H1 (cell line): Measurements from ENCODE around the gene ZKSCAN1. TPM values are rescaled to one million over a fixed set of nuclear protein-coding genes. Genes with fewer than 3 reads are reported as not detected.

ENCODE experiments used
- CTCF ChIA-PET: fragments of 300-600 bp; sonication (Branson Sonifier 250); formaldehyde crosslinking; loops from one replicate; lab custom pipeline; 2021; ENCODE audit not compliant: partially characterized antibody; lab: Charles Lee
- POLR2A ChIA-PET: fragments of 300-600 bp; sonication (Branson Sonifier 250); formaldehyde crosslinking; loops from one replicate; lab custom pipeline; 2021; ENCODE audit warnings: inconsistent platforms; ENCODE audit not compliant: partially characterized antibody; lab: Charles Lee
- DNase-seq, 2 experiments: peaks; one replicate each; pipeline versions ENCODE4 v3.0.0 to v3.0.0-alpha.2; 2010 to 2022; ENCODE audit warnings: low spot score in 2 of 2, low read depth in 1 of 2, mixed read lengths in 1 of 2
- FAIRE-seq: peaks from 2 replicates; lab custom pipeline; 2011; peaks lifted over from hg19 to GRCh38; lab: Jason Lieb, UNC
- H2AFZ ChIP-seq: 2 replicates; pipeline ENCODE4 v1.8.1; 2012; ENCODE audit warnings: low read length, inconsistent platforms
- H2AK5ac ChIP-seq: 2 replicates; pipeline ENCODE4 v1.6.1; 2013; ENCODE audit warnings: low read depth, low read length
- H2BK120ac ChIP-seq: replicated peaks from 2 replicates; pipeline ENCODE3; 2013; ENCODE audit warnings: low read depth, low read length, inconsistent platforms
- H2BK12ac ChIP-seq: 2 replicates; pipeline ENCODE4 v1.6.1; 2013; ENCODE audit warnings: low read depth, low read length
- H2BK15ac ChIP-seq: 2 replicates; pipeline ENCODE4 v1.6.1; 2013; ENCODE audit warnings: low read length
- H2BK20ac ChIP-seq: 2 replicates; pipeline ENCODE4 v1.6.1; 2013; ENCODE audit warnings: low read length
- H2BK5ac ChIP-seq: 2 replicates; pipeline ENCODE4 v1.6.1; 2013; ENCODE audit warnings: low read depth, low read length
- H3K14ac ChIP-seq: 2 replicates; pipeline ENCODE4 v1.6.1; 2013; ENCODE audit warnings: inconsistent platforms; ENCODE audit not compliant: insufficient read length
- H3K18ac ChIP-seq: 2 replicates; pipeline ENCODE4 v1.6.1; 2013; ENCODE audit warnings: low read length; ENCODE audit errors: extremely low read depth
- H3K23ac ChIP-seq: 2 replicates; pipeline ENCODE4 v1.6.1; 2013; ENCODE audit warnings: inconsistent platforms; ENCODE audit not compliant: insufficient read length
- H3K23me2 ChIP-seq: 2 replicates; pipeline ENCODE4 v1.6.1; 2013; ENCODE audit warnings: low read depth, low read length
- H3K27ac ChIP-seq: 2 replicates; pipeline ENCODE4 v1.6.1; 2011; ENCODE audit warnings: low read depth, low read length, inconsistent platforms
- H3K27me3 ChIP-seq, 4 experiments: replicated peaks in 1 of 4; 1 replicate in 1 of 4; 2 replicates in 3 of 4; pipeline versions ENCODE4 v1.6.1 to v1.8.1; 2011 to 2013; ENCODE audit warnings: low read length in 3 of 4, mild to moderate bottlenecking in 3 of 4, inconsistent platforms in 2 of 4, mixed read lengths in 2 of 4, moderate library complexity in 1 of 4; ENCODE audit not compliant: control insufficient read depth in 3 of 4, insufficient read depth in 3 of 4; ENCODE audit errors: extremely low read depth in 1 of 4
- H3K36me3 ChIP-seq, 4 experiments: 2 replicates each; pipeline versions ENCODE4 v1.6.1 to v1.8.1; 2011 to 2013; ENCODE audit warnings: mild to moderate bottlenecking in 4 of 4, low read length in 3 of 4, moderate library complexity in 2 of 4, control low read depth in 1 of 4, inconsistent platforms in 1 of 4; ENCODE audit not compliant: insufficient read depth in 4 of 4, control insufficient read depth in 2 of 4
- H3K4ac ChIP-seq: replicated peaks from 2 replicates; pipeline ENCODE3; 2013; ENCODE audit warnings: low read length, low read depth, mixed read lengths, inconsistent platforms; ENCODE audit not compliant: insufficient read length
- H3K4me1 ChIP-seq, 4 experiments: replicated peaks in 1 of 4; 1 replicate in 1 of 4; 2 replicates in 3 of 4; pipeline versions ENCODE4 v1.6.1 to v1.8.1; 2011 to 2013; ENCODE audit warnings: low read length in 3 of 4, inconsistent platforms in 2 of 4, mixed read lengths in 1 of 4; ENCODE audit not compliant: insufficient read depth in 4 of 4, control insufficient read depth in 3 of 4
- H3K4me2 ChIP-seq, 2 experiments: 2 replicates each; pipeline versions ENCODE4 v1.6.1 to v1.8.1; 2011 to 2013; ENCODE audit warnings: low read depth in 2 of 2, low read length in 2 of 2, control low read depth in 1 of 2, inconsistent platforms in 1 of 2, mild to moderate bottlenecking in 1 of 2; ENCODE audit not compliant: insufficient read depth in 1 of 2
- H3K4me3 ChIP-seq, 4 experiments: fragments of 200-600, 300-600 bp in 1 of 4; sonication (generic), shearing (Covaris generic), sonication (Bioruptor Twin) in 1 of 4; 2 replicates each; pipeline versions ENCODE4 v1.5.1 to v1.8.1; 2011 to 2016; ENCODE audit warnings: low read length in 4 of 4, low read depth in 3 of 4, control low read depth in 2 of 4, inconsistent platforms in 2 of 4, mild to moderate bottlenecking in 2 of 4, mixed read lengths in 1 of 4, moderate library complexity in 1 of 4; ENCODE audit not compliant: insufficient read depth in 2 of 4; ENCODE audit errors: extremely low read depth in 1 of 4
- H3K56ac ChIP-seq: replicated peaks from 2 replicates; pipeline ENCODE3; 2013; ENCODE audit warnings: low read depth, mild to moderate bottlenecking, mixed read lengths, low read length, inconsistent platforms; ENCODE audit not compliant: insufficient read length
- H3K79me1 ChIP-seq: 2 replicates; pipeline ENCODE4 v1.6.1; 2013; ENCODE audit warnings: low read depth, low read length, control low read depth
- H3K79me2 ChIP-seq, 2 experiments: 2 replicates each; pipeline versions ENCODE4 v1.6.1 to v1.8.1; 2012 to 2013; ENCODE audit warnings: low read length in 2 of 2, mild to moderate bottlenecking in 2 of 2, inconsistent platforms in 1 of 2; ENCODE audit not compliant: insufficient read depth in 2 of 2, control insufficient read depth in 1 of 2
- H3K9ac ChIP-seq, 4 experiments: replicated peaks in 1 of 4; 1 replicate in 1 of 4; 2 replicates in 3 of 4; pipeline versions ENCODE4 v1.6.1 to v1.8.1; 2011 to 2013; ENCODE audit warnings: low read depth in 3 of 4, low read length in 3 of 4, control low read depth in 2 of 4, mild to moderate bottlenecking in 2 of 4, moderate library complexity in 2 of 4, inconsistent platforms in 1 of 4; ENCODE audit errors: extremely low read depth in 1 of 4
- H3K9me3 ChIP-seq, 2 experiments: 2 replicates each; pipeline versions ENCODE4 v1.6.1 to v1.8.1; 2012 to 2013; ENCODE audit warnings: mild to moderate bottlenecking in 2 of 2, moderate library complexity in 2 of 2, control low read depth in 1 of 2, inconsistent platforms in 1 of 2, low read depth in 1 of 2, low read length in 1 of 2, mixed read lengths in 1 of 2; ENCODE audit not compliant: insufficient read depth in 2 of 2
- H4K20me1 ChIP-seq, 2 experiments: replicated peaks in 1 of 2; 2 replicates each; pipeline versions ENCODE3 to v1.8.1; 2011 to 2013; ENCODE audit warnings: inconsistent platforms in 2 of 2, low read length in 2 of 2, mild to moderate bottlenecking in 1 of 2; ENCODE audit not compliant: insufficient read depth in 2 of 2, control insufficient read depth in 1 of 2
- H4K5ac ChIP-seq: 2 replicates; pipeline ENCODE4 v1.6.1; 2013; ENCODE audit warnings: low read length, low read depth, mixed read lengths, inconsistent platforms; ENCODE audit not compliant: insufficient read length
- H4K8ac ChIP-seq: 2 replicates; pipeline ENCODE4 v1.8.0; 2013; ENCODE audit warnings: mild to moderate bottlenecking, moderate library complexity, low read length, inconsistent platforms; ENCODE audit not compliant: insufficient read depth; ENCODE audit errors: extremely low read depth
- H4K91ac ChIP-seq: replicated peaks from 2 replicates; pipeline ENCODE3; 2013; ENCODE audit warnings: low read length, mixed read lengths, inconsistent platforms; ENCODE audit not compliant: insufficient read length
- ATF2 ChIP-seq: IDR thresholded peaks from 2 replicates; pipeline ENCODE4 v1.6.1; 2012; ENCODE audit warnings: low read length, inconsistent platforms
- CBX5 ChIP-seq: fragments of 300-800, 300-1000 bp; sonication (generic); IDR thresholded peaks from 2 replicates; pipeline ENCODE4 v1.7.1; 2016; ENCODE audit warnings: antibody characterized with exemption, low read length, low read depth
- CEBPB ChIP-seq: IDR thresholded peaks from 2 replicates; pipeline ENCODE4 v1.6.1; 2012; ENCODE audit warnings: low read depth, low read length
- MAX ChIP-seq: IDR thresholded peaks from 2 replicates; pipeline ENCODE4 v1.6.1; 2012; ENCODE audit warnings: inconsistent platforms
- NRF1 ChIP-seq: IDR thresholded peaks from 2 replicates; pipeline ENCODE4 v1.6.1; 2011; ENCODE audit warnings: mild to moderate bottlenecking, low read depth, low read length, improper control_type of control experiment
- RBBP5 ChIP-seq: IDR thresholded peaks from 2 replicates; pipeline ENCODE4 v1.7.1; 2012; ENCODE audit warnings: low read depth, mild to moderate bottlenecking, inconsistent platforms, low read length, moderate library complexity, borderline replicate concordance
- SP1 ChIP-seq: IDR thresholded peaks from 2 replicates; pipeline ENCODE4 v1.6.1; 2011; ENCODE audit warnings: low read depth, low read length
- WGBS, 2 experiments: shearing (Covaris generic) in 1 of 2; methylation state at CpG; one replicate each; pipeline versions ENCODE4 v1.1.6 to v1.1.7; 2013 to 2015; ENCODE audit warnings: low lambda C conversion rate in 2 of 2, mixed read lengths in 2 of 2, inconsistent platforms in 1 of 2, low coverage in 1 of 2, missing lambda C conversion rate in 1 of 2; ENCODE audit not compliant: insufficient replicate concordance in 2 of 2, insufficient coverage in 1 of 2, insufficient read length in 1 of 2; ENCODE audit errors: extremely low coverage in 1 of 2, missing lambda C conversion rate in 1 of 2; 5-methylcytosine and 5-hydroxymethylcytosine counted together
- polyA plus RNA-seq, 7 experiments: library from polyadenylated mRNA; depleted of rRNA in 3 of 7; stranded (reverse) in 5 of 7; unstranded in 2 of 7; fragments of >200 nt in 5 of 7; fragments of 200-250 nt in 2 of 7; gene quantifications; 1 replicate in 5 of 7; 2 replicates in 1 of 7; 4 replicates in 1 of 7; pipeline versions ENCODE4 v1.2.1 to v1.2.3, GENCODE V29; 2011 to 2013; ENCODE audit warnings: missing spikeins in 2 of 7, mixed read lengths in 2 of 7
- total RNA-seq: library from RNA; stranded (reverse); fragmentation: NEBNext Ultra II Directional; extraction: Animal tissue kit (Norgen Biotek cat#: 25700); gene quantifications from 2 replicates; pipeline ENCODE4 v1.2.1, GENCODE V29; 2021

Gene ZKSCAN1
- total and polyA plus RNA-seq, 2 of the 8 experiments (the other 6 are each of a cell fraction or from before 2014, with no cell fraction given) = 8.2 to 40.6 TPM

GRCh38 chr7:100017875-100018274, 2.5 kb downstream of the ZKSCAN1 start:
- DNase-seq = no peak
- Histone ChIP-seq H2BK15ac (no peak overlapping the region), H3K4me1 (peaks cover 0 to 4% (median 1%) of the 10 kb centered on the region in 4 experiments; a peak in 3 of 7 replicates), H3K9me3 (no peaks in the 10 kb centered on the region), H3K23me2 (peaks cover 9% of the 10 kb centered on the region), H3K56ac (no peak overlapping the region), H4K8ac (no peak overlapping the region), H3K27me3 (no peaks in the 10 kb centered on the region), H2AK5ac (no peak overlapping the region), H3K4me2 (no peak overlapping the region; a peak in 1 of 4 replicates), H3K27ac (no peak overlapping the region), H3K79me1 (peaks cover 12% of the 10 kb centered on the region), H3K4me3 (no peak overlapping the region), H3K4ac (no peak overlapping the region), H3K18ac (no peak overlapping the region), H2BK20ac (no peak overlapping the region), H4K5ac (no peak overlapping the region), H4K20me1 (peaks cover 4 to 8% of the 10 kb centered on the region in 2 experiments), H2AFZ (no peak overlapping the region), H2BK12ac (no peak overlapping the region), H3K79me2 (peaks cover 20 to 62% of the 10 kb centered on the region in 2 experiments), H2BK5ac (no peak overlapping the region), H3K14ac (no peak overlapping the region), H3K23ac (no peak overlapping the region), H3K36me3 (peaks cover 0 to 10% (median 2%) of the 10 kb centered on the region in 4 experiments; a peak in 4 of 8 replicates), H3K9ac (no peak overlapping the region), H2BK120ac (no peak overlapping the region), H4K91ac (no peak overlapping the region)
- 94% methylated on average over 5 of the region's 5 CpGs; no CpG with 5 or more reads in 1 of the 2 experiments for WGBS, 2 experiments
- POLR2A ChIA-PET = interaction anchor here (1.1 to 7.4 kb wide), 5 partner anchors 12 to 46 kb away, joined by 3 to 47 read pairs (median 3); partner anchors contain the start of gene ZSCAN21
- no peak for FAIRE-seq
- no peak for TF ChIP-seq SP1
- TF ChIP-seq CBX5 = no peak
- no peak for TF ChIP-seq CEBPB
- TF ChIP-seq RBBP5 = no peak
- TF ChIP-seq MAX = no peak
- TF ChIP-seq ATF2 = no peak
- TF ChIP-seq NRF1 = no peak
- CTCF ChIA-PET = interaction anchor here (0.7 to 9.7 kb wide), 6 partner anchors 9 to 89 kb away, joined by 3 to 99 read pairs (median 4); no protein-coding TSS in a partner anchor
